ENCODE data around the gene CHCHD1.

DNA sequence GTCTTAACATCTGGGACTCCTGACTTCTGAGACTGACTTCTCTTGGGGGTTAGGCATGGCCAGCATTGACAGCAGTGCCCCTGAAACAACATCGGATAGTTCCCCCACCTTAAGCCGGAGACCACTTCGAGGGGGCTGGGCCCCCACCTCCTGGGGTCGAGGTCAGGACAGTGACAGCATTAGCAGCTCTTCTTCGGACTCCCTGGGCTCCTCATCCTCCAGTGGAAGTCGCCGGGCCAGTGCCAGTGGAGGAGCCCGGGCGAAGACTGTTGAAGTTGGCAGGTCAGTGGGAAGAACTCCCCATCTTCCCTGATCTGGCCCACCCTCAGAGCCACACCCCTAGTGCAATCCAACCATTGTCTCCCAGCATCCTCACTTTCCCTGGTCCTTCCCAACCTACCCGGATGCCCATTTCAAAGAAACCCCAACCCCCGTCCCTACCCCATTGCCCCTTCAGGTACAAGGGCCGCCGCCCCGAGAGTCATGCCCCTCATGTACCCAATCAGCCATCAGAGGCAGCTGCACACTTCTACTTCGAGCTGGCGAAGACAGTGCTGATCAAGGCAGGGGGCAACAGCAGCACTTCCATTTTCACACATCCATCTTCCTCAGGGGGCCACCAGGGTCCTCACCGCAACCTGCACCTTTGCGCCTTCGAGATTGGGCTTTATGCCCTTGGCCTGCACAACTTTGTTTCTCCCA, 15.6 kb downstream of the CHCHD1 start:
- TF ChIP-seq, protein P1, sequence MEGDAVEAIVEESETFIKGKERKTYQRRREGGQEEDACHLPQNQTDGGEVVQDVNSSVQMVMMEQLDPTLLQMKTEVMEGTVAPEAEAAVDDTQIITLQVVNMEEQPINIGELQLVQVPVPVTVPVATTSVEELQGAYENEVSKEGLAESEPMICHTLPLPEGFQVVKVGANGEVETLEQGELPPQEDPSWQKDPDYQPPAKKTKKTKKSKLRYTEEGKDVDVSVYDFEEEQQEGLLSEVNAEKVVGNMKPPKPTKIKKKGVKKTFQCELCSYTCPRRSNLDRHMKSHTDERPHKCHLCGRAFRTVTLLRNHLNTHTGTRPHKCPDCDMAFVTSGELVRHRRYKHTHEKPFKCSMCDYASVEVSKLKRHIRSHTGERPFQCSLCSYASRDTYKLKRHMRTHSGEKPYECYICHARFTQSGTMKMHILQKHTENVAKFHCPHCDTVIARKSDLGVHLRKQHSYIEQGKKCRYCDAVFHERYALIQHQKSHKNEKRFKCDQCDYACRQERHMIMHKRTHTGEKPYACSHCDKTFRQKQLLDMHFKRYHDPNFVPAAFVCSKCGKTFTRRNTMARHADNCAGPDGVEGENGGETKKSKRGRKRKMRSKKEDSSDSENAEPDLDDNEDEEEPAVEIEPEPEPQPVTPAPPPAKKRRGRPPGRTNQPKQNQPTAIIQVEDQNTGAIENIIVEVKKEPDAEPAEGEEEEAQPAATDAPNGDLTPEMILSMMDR (conservative IDR thresholded peaks at IDR 0.05) = no peak
- no peak for TF ChIP-seq EZH2 (IDR thresholded peaks at IDR 0.05; ENCODE audit: low read depth)
